ENCODE measurements around the gene PKD2L2. TPM values are rescaled to one million over a fixed set of nuclear protein-coding genes. Genes with fewer than 3 reads are reported as not detected.

Gene PKD2L2
- total and polyA plus RNA-seq, 9 of the 15 experiments (the other 6 are each of a cell fraction or from before 2014, with no cell fraction given) = 0.08 to 0.25 (median 0.11) TPM; not detected in 5

- TF ChIP-seq NR2C2 (CRISPR knock-in tag; IDR thresholded peaks at IDR 0.05) = no peak
- TF ChIP-seq NR2C2 (tag; IDR thresholded peaks at IDR 0.05) = 0 out of 2 replicates have a peak, but pooled peaks have one; percentile 23
- TF ChIP-seq, protein P1, sequence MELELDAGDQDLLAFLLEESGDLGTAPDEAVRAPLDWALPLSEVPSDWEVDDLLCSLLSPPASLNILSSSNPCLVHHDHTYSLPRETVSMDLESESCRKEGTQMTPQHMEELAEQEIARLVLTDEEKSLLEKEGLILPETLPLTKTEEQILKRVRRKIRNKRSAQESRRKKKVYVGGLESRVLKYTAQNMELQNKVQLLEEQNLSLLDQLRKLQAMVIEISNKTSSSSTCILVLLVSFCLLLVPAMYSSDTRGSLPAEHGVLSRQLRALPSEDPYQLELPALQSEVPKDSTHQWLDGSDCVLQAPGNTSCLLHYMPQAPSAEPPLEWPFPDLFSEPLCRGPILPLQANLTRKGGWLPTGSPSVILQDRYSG (tag; conservative IDR thresholded peaks at IDR 0.05; ENCODE audit: low read depth) = no peak
- no peak for TF ChIP-seq CCAR2 (IDR thresholded peaks at IDR 0.05; ENCODE audit: low read depth, low read length)
- TF ChIP-seq ZNF280B (CRISPR knock-in tag; IDR thresholded peaks at IDR 0.05) = no peak
- TF ChIP-seq, protein P2, sequence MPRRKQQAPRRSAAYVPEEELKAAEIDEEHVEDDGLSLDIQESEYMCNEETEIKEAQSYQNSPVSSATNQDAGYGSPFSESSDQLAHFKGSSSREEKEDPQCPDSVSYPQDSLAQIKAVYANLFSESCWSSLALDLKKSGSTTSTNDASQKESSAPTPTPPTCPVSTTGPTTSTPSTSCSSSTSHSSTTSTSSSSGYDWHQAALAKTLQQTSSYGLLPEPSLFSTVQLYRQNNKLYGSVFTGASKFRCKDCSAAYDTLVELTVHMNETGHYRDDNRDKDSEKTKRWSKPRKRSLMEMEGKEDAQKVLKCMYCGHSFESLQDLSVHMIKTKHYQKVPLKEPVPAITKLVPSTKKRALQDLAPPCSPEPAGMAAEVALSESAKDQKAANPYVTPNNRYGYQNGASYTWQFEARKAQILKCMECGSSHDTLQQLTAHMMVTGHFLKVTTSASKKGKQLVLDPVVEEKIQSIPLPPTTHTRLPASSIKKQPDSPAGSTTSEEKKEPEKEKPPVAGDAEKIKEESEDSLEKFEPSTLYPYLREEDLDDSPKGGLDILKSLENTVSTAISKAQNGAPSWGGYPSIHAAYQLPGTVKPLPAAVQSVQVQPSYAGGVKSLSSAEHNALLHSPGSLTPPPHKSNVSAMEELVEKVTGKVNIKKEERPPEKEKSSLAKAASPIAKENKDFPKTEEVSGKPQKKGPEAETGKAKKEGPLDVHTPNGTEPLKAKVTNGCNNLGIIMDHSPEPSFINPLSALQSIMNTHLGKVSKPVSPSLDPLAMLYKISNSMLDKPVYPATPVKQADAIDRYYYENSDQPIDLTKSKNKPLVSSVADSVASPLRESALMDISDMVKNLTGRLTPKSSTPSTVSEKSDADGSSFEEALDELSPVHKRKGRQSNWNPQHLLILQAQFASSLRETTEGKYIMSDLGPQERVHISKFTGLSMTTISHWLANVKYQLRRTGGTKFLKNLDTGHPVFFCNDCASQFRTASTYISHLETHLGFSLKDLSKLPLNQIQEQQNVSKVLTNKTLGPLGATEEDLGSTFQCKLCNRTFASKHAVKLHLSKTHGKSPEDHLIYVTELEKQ (CRISPR knock-in tag; IDR thresholded peaks at IDR 0.05) = no peak
- no peak for TF ChIP-seq TSC22D4 (tag; IDR thresholded peaks at IDR 0.05)
- TF ChIP-seq DDX20 (tag; IDR thresholded peaks at IDR 0.05; ENCODE audit: low read depth) = no peak
- no peak for TF ChIP-seq SOX6 (IDR thresholded peaks at IDR 0.05)
- TF ChIP-seq RAD51 (IDR thresholded peaks at IDR 0.05; ENCODE audit: borderline replicate concordance, low read depth) = peak; percentile 40; the same call in 1 of the 2 replicates
- TF ChIP-seq MYC (IDR thresholded peaks at IDR 0.05; ENCODE audit: low read depth, low read length) = no peak
- no peak for TF ChIP-seq MYC (CRISPR knock-in tag; IDR thresholded peaks at IDR 0.05; ENCODE audit: borderline replicate concordance, low read depth)
- TF ChIP-seq CHCHD3 (CRISPR knock-in tag; IDR thresholded peaks at IDR 0.05) = no peak
- TF ChIP-seq NFE2 (IDR thresholded peaks at IDR 0.05; ENCODE audit: low read depth) = no peak
- TF ChIP-seq SPI1 (IDR thresholded peaks at IDR 0.05; ENCODE audit: borderline replicate concordance, low read depth, low read length) = no peak
- no peak for TF ChIP-seq HDAC2 (IDR thresholded peaks at IDR 0.05)
- no peak for TF ChIP-seq ZNF766 (CRISPR knock-in tag; conservative IDR thresholded peaks at IDR 0.05)
- TF ChIP-seq SLC30A9 (CRISPR knock-in tag; IDR thresholded peaks at IDR 0.05) = no peak
- TF ChIP-seq E2F3 (CRISPR knock-in tag; IDR thresholded peaks at IDR 0.05) = no peak
- no peak for TF ChIP-seq ZBTB1 (CRISPR knock-in tag; IDR thresholded peaks at IDR 0.05; ENCODE audit: borderline replicate concordance, low read depth)
- TF ChIP-seq, protein P3, sequence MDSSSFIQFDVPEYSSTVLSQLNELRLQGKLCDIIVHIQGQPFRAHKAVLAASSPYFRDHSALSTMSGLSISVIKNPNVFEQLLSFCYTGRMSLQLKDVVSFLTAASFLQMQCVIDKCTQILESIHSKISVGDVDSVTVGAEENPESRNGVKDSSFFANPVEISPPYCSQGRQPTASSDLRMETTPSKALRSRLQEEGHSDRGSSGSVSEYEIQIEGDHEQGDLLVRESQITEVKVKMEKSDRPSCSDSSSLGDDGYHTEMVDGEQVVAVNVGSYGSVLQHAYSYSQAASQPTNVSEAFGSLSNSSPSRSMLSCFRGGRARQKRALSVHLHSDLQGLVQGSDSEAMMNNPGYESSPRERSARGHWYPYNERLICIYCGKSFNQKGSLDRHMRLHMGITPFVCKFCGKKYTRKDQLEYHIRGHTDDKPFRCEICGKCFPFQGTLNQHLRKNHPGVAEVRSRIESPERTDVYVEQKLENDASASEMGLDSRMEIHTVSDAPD (CRISPR knock-in tag; IDR thresholded peaks at IDR 0.05) = no peak
- TF ChIP-seq TRIM28 (IDR thresholded peaks at IDR 0.05) = no peak
These were observed 12.0 kb downstream of the PKD2L2 start (continued) for GRCh38 chr5:137901011-137901817.
